ENCODE results near the gene DBF4B. TPM values are rescaled to one million over a fixed set of nuclear protein-coding genes. Genes with fewer than 3 reads are reported as not detected.

DBF4B gene
- polyA plus RNA-seq, 1 of the 3 experiments (the other 2 are of a cell fraction) = 8.3 TPM

GRCh38 chr17:44664867-44665266, 43.6 kb upstream of the DBF4B start:
- H3K4me3 ChIP-seq (ENCODE audit: low read depth in 2 of 2, low read length in 1 of 2) = no peak overlapping the region
- H3K36me3 ChIP-seq (replicated peaks in 1 of 2; ENCODE audit: control insufficient read depth in 1 of 2, insufficient read depth in 2 of 2, low read length in 1 of 2) = peaks cover 0 to 5% of the 10 kb centered on the region in 2 experiments
- no peaks in the 10 kb centered on the region for H3K27me3 ChIP-seq (ENCODE audit: insufficient read depth)
- no peak overlapping the region for H3K4me2 ChIP-seq
- no peaks in the 10 kb centered on the region for H3K79me2 ChIP-seq (ENCODE audit: insufficient read depth)
- H2AFZ ChIP-seq (ENCODE audit: low read depth) = no peak overlapping the region
- H3K27ac ChIP-seq (ENCODE audit: low read depth in 2 of 2, low read length in 1 of 2) = no peak overlapping the region
- WGBS (ENCODE audit: low lambda C conversion rate) = 90% methylated on average over 1 of the region's 1 CpG
- peaks cover 3% of the 10 kb centered on the region for H3F3A ChIP-seq (replicated peaks; ENCODE audit: insufficient read depth)
- H3K9me2 ChIP-seq = no peaks in the 10 kb centered on the region
- no peak overlapping the region for H3K9ac ChIP-seq
- CTCF ChIA-PET = interaction anchor here (1.0 to 1.3 kb wide), 2 partner anchors 9 to 131 kb away, joined by 5 read pairs; partner anchors contain the start of gene MEIOC
- DNase-seq = peak; percentile 41
- no peaks in the 10 kb centered on the region for H4K20me1 ChIP-seq (ENCODE audit: insufficient read depth)
- H3K9me3 ChIP-seq = no peaks in the 10 kb centered on the region
- POLR2A ChIA-PET = no interaction called here
- peaks cover 0 to 7% of the 10 kb centered on the region in 2 experiments; a peak in 1 of 4 replicates for H3K4me1 ChIP-seq (ENCODE audit: control insufficient read depth in 1 of 2, insufficient read depth in 2 of 2, low read depth in 1 of 2, low read length in 1 of 2)
- TF ChIP-seq TCF12 (IDR thresholded peaks at IDR 0.05) (peak; percentile 37; the same call in 1 of the 2 replicates), EZH2phosphoT487 (IDR thresholded peaks at IDR 0.05; ENCODE audit: borderline replicate concordance, low read depth) (no peak), GATA2 (CRISPR knock-in tag; IDR thresholded peaks at IDR 0.05) (peak; percentile 54; the same call in 1 of the 2 replicates), RFX5 (IDR thresholded peaks at IDR 0.05; ENCODE audit: low read length) (no peak)

DNA sequence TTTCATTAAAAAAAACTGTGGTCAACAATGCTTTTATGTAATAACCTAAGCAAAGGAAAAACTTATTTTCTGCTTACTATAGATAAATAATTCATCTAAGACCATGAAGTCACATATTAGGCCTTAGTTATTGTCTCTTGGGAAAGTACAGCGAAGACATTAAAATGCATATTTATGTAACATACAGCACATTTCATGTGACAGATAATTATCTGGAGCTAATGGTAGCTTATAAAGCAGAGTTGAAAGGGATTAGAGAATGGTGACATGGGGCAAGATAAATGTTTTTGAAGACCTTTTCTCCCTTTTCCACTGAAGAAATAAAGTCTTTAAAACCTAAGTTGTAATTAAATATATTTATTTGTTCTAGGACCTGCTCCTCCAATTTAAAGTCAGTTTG, 42.5 kb upstream of the DBF4B start:
- Histone ChIP-seq H3K4me1 (ENCODE audit: control insufficient read depth in 1 of 2, insufficient read depth in 2 of 2, low read depth in 1 of 2, low read length in 1 of 2) (peaks cover 0 to 7% of the 10 kb centered on the region in 2 experiments; a peak in 1 of 4 replicates), H2AFZ (ENCODE audit: low read depth) (no peak overlapping the region), H3K4me3 (ENCODE audit: low read depth in 2 of 2, low read length in 1 of 2) (no peak overlapping the region), H3K79me2 (ENCODE audit: insufficient read depth) (no peaks in the 10 kb centered on the region), H3K27me3 (ENCODE audit: insufficient read depth) (no peaks in the 10 kb centered on the region), H4K20me1 (ENCODE audit: insufficient read depth) (no peaks in the 10 kb centered on the region), H3K9ac (no peak overlapping the region), H3K9me2 (no peaks in the 10 kb centered on the region), H3K36me3 (replicated peaks in 1 of 2; ENCODE audit: control insufficient read depth in 1 of 2, insufficient read depth in 2 of 2, low read length in 1 of 2) (peaks cover 0 to 5% of the 10 kb centered on the region in 2 experiments), H3F3A (replicated peaks; ENCODE audit: insufficient read depth) (peaks cover 3% of the 10 kb centered on the region), H3K4me2 (no peak overlapping the region), H3K9me3 (no peaks in the 10 kb centered on the region), H3K27ac (ENCODE audit: low read depth in 2 of 2, low read length in 1 of 2) (no peak overlapping the region)
- ChIA-PET POLR2A (no interaction called here), CTCF (interaction anchor here (1.2 to 4.0 kb wide), 4 partner anchors 10 to 133 kb away, joined by 3 to 19 read pairs (median 4); partner anchors contain the start of gene MEIOC)
- 97% methylated on average over 1 of the region's 1 CpG for WGBS (ENCODE audit: low lambda C conversion rate)
- no peak for DNase-seq
- TF ChIP-seq GABPA (IDR thresholded peaks at IDR 0.05; ENCODE audit: low read depth) = no peak
- TF ChIP-seq, protein P1, sequence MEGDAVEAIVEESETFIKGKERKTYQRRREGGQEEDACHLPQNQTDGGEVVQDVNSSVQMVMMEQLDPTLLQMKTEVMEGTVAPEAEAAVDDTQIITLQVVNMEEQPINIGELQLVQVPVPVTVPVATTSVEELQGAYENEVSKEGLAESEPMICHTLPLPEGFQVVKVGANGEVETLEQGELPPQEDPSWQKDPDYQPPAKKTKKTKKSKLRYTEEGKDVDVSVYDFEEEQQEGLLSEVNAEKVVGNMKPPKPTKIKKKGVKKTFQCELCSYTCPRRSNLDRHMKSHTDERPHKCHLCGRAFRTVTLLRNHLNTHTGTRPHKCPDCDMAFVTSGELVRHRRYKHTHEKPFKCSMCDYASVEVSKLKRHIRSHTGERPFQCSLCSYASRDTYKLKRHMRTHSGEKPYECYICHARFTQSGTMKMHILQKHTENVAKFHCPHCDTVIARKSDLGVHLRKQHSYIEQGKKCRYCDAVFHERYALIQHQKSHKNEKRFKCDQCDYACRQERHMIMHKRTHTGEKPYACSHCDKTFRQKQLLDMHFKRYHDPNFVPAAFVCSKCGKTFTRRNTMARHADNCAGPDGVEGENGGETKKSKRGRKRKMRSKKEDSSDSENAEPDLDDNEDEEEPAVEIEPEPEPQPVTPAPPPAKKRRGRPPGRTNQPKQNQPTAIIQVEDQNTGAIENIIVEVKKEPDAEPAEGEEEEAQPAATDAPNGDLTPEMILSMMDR (IDR thresholded peaks at IDR 0.05) = no peak

DNA sequence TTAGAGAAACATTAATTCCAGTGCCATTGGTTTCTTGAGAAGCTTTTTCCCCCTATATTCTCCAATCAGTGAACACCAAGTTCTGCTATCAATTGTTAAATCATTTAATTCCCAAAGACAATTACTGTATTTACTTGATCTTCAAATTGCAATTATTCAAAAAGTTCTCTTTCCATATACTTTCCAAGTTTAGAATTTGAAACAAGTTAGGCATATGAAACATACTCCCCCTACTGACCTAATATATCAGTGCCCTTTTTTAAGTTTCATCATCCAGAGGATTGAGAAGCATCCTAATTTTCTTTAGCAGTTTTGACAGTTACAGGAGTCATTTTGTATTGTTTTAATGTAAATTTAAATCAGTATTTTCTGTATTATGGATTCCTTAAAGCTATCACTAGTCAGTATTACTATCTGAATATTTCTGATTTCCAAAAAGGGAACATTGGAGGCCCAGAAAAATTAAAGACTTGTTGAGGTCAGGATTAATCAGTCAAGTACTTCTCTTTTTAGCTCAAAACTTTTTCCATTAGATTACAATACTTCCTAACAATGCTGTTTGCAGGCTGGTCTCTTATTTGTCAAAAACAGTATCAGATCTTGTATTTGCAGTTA, 35.9 kb upstream of the DBF4B start:
- H3K27ac ChIP-seq (ENCODE audit: low read depth in 2 of 2, low read length in 1 of 2) = no peak overlapping the region
- H3K27me3 ChIP-seq (ENCODE audit: insufficient read depth) = no peaks in the 10 kb centered on the region
- ChIA-PET CTCF (interaction anchor here (0.6 to 3.8 kb wide), 15 partner anchors 11 to 258 kb away, joined by 3 to 29 read pairs (median 4); partner anchors contain the start of gene MEIOC), POLR2A (no interaction called here)
- no peak overlapping the region for H3K4me3 ChIP-seq (ENCODE audit: low read depth in 2 of 2, low read length in 1 of 2)
- peaks cover 23% of the 10 kb centered on the region for H3F3A ChIP-seq (replicated peaks; ENCODE audit: insufficient read depth)
- H4K20me1 ChIP-seq (ENCODE audit: insufficient read depth) = no peaks in the 10 kb centered on the region
- peaks cover 2 to 10% of the 10 kb centered on the region in 2 experiments for H3K36me3 ChIP-seq (replicated peaks in 1 of 2; ENCODE audit: control insufficient read depth in 1 of 2, insufficient read depth in 2 of 2, low read length in 1 of 2)
- DNase-seq = peak; percentile 34
- no peak overlapping the region for H2AFZ ChIP-seq (ENCODE audit: low read depth)
- H3K4me2 ChIP-seq = no peak overlapping the region
- H3K9me3 ChIP-seq = no peaks in the 10 kb centered on the region
- no peaks in the 10 kb centered on the region for H3K9me2 ChIP-seq
- 0 out of 4 replicates have a peak, but pooled peaks cover 0 to 3% of the 10 kb centered on the region in 2 experiments for H3K4me1 ChIP-seq (ENCODE audit: control insufficient read depth in 1 of 2, insufficient read depth in 2 of 2, low read depth in 1 of 2, low read length in 1 of 2)
- H3K79me2 ChIP-seq (ENCODE audit: insufficient read depth) = no peaks in the 10 kb centered on the region
- no peak overlapping the region for H3K9ac ChIP-seq
- TF ChIP-seq MXI1 (IDR thresholded peaks at IDR 0.05; ENCODE audit: low read depth, low read length) = no peak
- TF ChIP-seq TEAD4 (IDR thresholded peaks at IDR 0.05; ENCODE audit: borderline replicate concordance, insufficient read depth) = no peak
- no peak for TF ChIP-seq YY1 (IDR thresholded peaks at IDR 0.05; ENCODE audit: low read depth)
- TF ChIP-seq FOXJ3 (CRISPR knock-in tag; IDR thresholded peaks at IDR 0.05) = no peak
- no peak for TF ChIP-seq POLR2AphosphoS5 (IDR thresholded peaks at IDR 0.05; ENCODE audit: low read depth, low read length)
- no peak for TF ChIP-seq ZBTB33 (IDR thresholded peaks at IDR 0.05; ENCODE audit: borderline replicate concordance, low read depth)
- no peak for TF ChIP-seq NFIC (IDR thresholded peaks at IDR 0.05; ENCODE audit: borderline replicate concordance)
- no peak for TF ChIP-seq MEF2A (IDR thresholded peaks at IDR 0.05; ENCODE audit: borderline replicate concordance, low read depth)
- no peak for TF ChIP-seq JUND (IDR thresholded peaks at IDR 0.05)
- TF ChIP-seq RAD21 (IDR thresholded peaks at IDR 0.05; ENCODE audit: low read length) = peak; percentile 57
- no peak for TF ChIP-seq RFX5 (IDR thresholded peaks at IDR 0.05; ENCODE audit: low read length)
- TF ChIP-seq SIN3A (IDR thresholded peaks at IDR 0.05; ENCODE audit: borderline replicate concordance, low read depth, low read length) = no peak
- TF ChIP-seq GATA2 (CRISPR knock-in tag; IDR thresholded peaks at IDR 0.05) = no peak
- TF ChIP-seq, protein P2, sequence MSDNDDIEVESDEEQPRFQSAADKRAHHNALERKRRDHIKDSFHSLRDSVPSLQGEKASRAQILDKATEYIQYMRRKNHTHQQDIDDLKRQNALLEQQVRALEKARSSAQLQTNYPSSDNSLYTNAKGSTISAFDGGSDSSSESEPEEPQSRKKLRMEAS (IDR thresholded peaks at IDR 0.05; ENCODE audit: low read depth) = no peak
- TF ChIP-seq EP300 (IDR thresholded peaks at IDR 0.05; ENCODE audit: borderline replicate concordance in 1 of 2, low read depth in 1 of 2, low read length in 1 of 2) = no peak
